ENCODE measurements around the gene CCNI.

CCNI gene

GRCh38 chr4:77079281-77079680 lies 3.5 kb upstream of the CCNI start:
- H3K27ac ChIP-seq, result no peak overlapping the region
- TF ChIP-seq CTCF (IDR thresholded peaks at IDR 0.05), result no peak
- H3K4me1 ChIP-seq (ENCODE audit: control insufficient read depth in 1 of 2, insufficient read depth in 1 of 2, low read depth in 1 of 2, low read length in 1 of 2), result peaks cover 28 to 39% of the 10 kb centered on the region in 2 experiments
- no peaks in the 10 kb centered on the region for H3K27me3 ChIP-seq
- no peak overlapping the region for H3K4me3 ChIP-seq (ENCODE audit: low read depth in 1 of 2, low read length in 1 of 2)
- H3K9me3 ChIP-seq, result no peaks in the 10 kb centered on the region
- no peaks in the 10 kb centered on the region for H3K36me3 ChIP-seq

- H3K9me3 ChIP-seq, result no peaks in the 10 kb centered on the region
- peaks cover 37 to 48% of the 10 kb centered on the region in 2 experiments for H3K4me1 ChIP-seq (ENCODE audit: control insufficient read depth in 1 of 2, insufficient read depth in 1 of 2, low read depth in 1 of 2, low read length in 1 of 2)
- no peak overlapping the region for H3K4me3 ChIP-seq (ENCODE audit: low read depth in 1 of 2, low read length in 1 of 2)
- H3K27me3 ChIP-seq, result no peaks in the 10 kb centered on the region
- no peak overlapping the region for H3K27ac ChIP-seq
- H3K36me3 ChIP-seq, result no peaks in the 10 kb centered on the region
- TF ChIP-seq CTCF (IDR thresholded peaks at IDR 0.05), result no peak
These were observed 2.6 kb upstream of the CCNI start for GRCh38 chr4:77078401-77078800.

- no peaks in the 10 kb centered on the region for H3K27me3 ChIP-seq
- peaks cover 45 to 51% of the 10 kb centered on the region in 2 experiments for H3K4me1 ChIP-seq (ENCODE audit: control insufficient read depth in 1 of 2, insufficient read depth in 1 of 2, low read depth in 1 of 2, low read length in 1 of 2)
- TF ChIP-seq CTCF (IDR thresholded peaks at IDR 0.05), result no peak
- H3K27ac ChIP-seq, result peak overlapping the region; percentile 99
- peak overlapping the region; percentile 91 to 95 for H3K4me3 ChIP-seq (ENCODE audit: low read depth in 1 of 2, low read length in 1 of 2)
- no peaks in the 10 kb centered on the region for H3K9me3 ChIP-seq
- H3K36me3 ChIP-seq, result no peaks in the 10 kb centered on the region
These were observed 1.3 kb upstream of the CCNI start for GRCh38 chr4:77076889-77077635.

- no peaks in the 10 kb centered on the region for H3K27me3 ChIP-seq
- H3K9me3 ChIP-seq, result no peaks in the 10 kb centered on the region
- H3K4me1 ChIP-seq (ENCODE audit: control insufficient read depth in 1 of 2, insufficient read depth in 1 of 2, low read depth in 1 of 2, low read length in 1 of 2), result peaks cover 46 to 47% of the 10 kb centered on the region in 2 experiments
- TF ChIP-seq CTCF (IDR thresholded peaks at IDR 0.05), result peak; percentile 39
- peak overlapping the region; percentile 99 for H3K27ac ChIP-seq
- H3K36me3 ChIP-seq, result no peaks in the 10 kb centered on the region
- peak overlapping the region; percentile 91 to 95 for H3K4me3 ChIP-seq (ENCODE audit: low read depth in 1 of 2, low read length in 1 of 2)
These were observed 571 bp downstream of the CCNI start for GRCh38 chr4:77074981-77075855.

- Histone ChIP-seq H3K4me1 (ENCODE audit: control insufficient read depth in 1 of 2, insufficient read depth in 1 of 2, low read depth in 1 of 2, low read length in 1 of 2) (peaks cover 50 to 51% of the 10 kb centered on the region in 2 experiments), H3K4me3 (ENCODE audit: low read depth in 1 of 2, low read length in 1 of 2) (peak overlapping the region; percentile 91 to 95), H3K27ac (peak overlapping the region; percentile 99), H3K27me3 (no peaks in the 10 kb centered on the region), H3K36me3 (no peaks in the 10 kb centered on the region), H3K9me3 (no peaks in the 10 kb centered on the region)
- no peak for TF ChIP-seq CTCF (IDR thresholded peaks at IDR 0.05)
These were observed 1.4 kb downstream of the CCNI start for GRCh38 chr4:77074381-77074831.

Measured in neutrophil (primary cell).